ENCODE measurements around the gene CCDC24. TPM values are rescaled to one million over a fixed set of nuclear protein-coding genes. Genes with fewer than 3 reads are reported as not detected.

Gene CCDC24
- total RNA-seq, 4 donors from 2014 or later, result 5.0 to 6.2 (median 5.5) TPM

- H3K4me1 ChIP-seq, result peaks cover 0 to 23% (median 4%) of the 10 kb centered on the region in 3 donors
- WGBS, 2 donors (ENCODE audit: low coverage in 1 of 2), result 85 to 88% methylated on average over 3 to 11 of the region's 20 CpGs
- H3K27ac ChIP-seq, result no peak overlapping the region
- H3K36me3 ChIP-seq, result peaks cover 0 to 21% of the 10 kb centered on the region in 2 donors
- H3K4me3 ChIP-seq, result no peak overlapping the region
- H3K9me3 ChIP-seq, result no peaks in the 10 kb centered on the region
- TF ChIP-seq, protein P1, sequence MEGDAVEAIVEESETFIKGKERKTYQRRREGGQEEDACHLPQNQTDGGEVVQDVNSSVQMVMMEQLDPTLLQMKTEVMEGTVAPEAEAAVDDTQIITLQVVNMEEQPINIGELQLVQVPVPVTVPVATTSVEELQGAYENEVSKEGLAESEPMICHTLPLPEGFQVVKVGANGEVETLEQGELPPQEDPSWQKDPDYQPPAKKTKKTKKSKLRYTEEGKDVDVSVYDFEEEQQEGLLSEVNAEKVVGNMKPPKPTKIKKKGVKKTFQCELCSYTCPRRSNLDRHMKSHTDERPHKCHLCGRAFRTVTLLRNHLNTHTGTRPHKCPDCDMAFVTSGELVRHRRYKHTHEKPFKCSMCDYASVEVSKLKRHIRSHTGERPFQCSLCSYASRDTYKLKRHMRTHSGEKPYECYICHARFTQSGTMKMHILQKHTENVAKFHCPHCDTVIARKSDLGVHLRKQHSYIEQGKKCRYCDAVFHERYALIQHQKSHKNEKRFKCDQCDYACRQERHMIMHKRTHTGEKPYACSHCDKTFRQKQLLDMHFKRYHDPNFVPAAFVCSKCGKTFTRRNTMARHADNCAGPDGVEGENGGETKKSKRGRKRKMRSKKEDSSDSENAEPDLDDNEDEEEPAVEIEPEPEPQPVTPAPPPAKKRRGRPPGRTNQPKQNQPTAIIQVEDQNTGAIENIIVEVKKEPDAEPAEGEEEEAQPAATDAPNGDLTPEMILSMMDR (IDR thresholded peaks at IDR 0.05), result no peak
- no peak for TF ChIP-seq POLR2AphosphoS5 (IDR thresholded peaks at IDR 0.05)
- TF ChIP-seq EP300 (IDR thresholded peaks at IDR 0.05), result no peak
- no peak for TF ChIP-seq POLR2A (IDR thresholded peaks at IDR 0.05)
- H3K27me3 ChIP-seq, result no peaks in the 10 kb centered on the region
- ATAC-seq, result no peak
Measured at GRCh38 chr1:44016041-44016889, 24.9 kb downstream of the CCDC24 start.

DNA sequence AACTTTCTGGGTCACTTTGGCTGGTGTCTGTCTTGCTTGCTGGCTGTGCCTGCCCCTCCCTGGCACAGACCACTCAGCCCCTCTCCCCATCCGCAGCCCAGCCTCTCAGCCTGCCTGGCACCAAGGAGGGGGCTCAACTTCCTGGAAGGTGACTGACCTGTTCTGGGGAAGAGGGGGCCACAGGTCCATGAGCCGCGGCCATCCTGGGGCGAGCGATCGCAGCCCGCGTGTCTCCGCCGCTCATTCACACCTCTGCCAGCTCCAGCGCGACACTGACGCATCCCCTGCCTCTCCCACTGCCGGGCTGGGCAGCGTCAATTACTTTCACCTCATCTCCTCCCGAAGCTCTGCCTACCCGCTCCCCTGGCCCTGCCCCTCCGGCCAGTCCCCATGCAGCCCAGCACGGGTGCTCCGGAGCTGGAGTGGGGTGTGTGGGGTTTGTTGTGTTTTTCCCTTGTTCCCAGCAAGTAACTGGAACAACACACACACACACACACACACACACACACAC lies 25.5 kb downstream of the CCDC24 start:
- H3K9me3 ChIP-seq, result no peaks in the 10 kb centered on the region
- peaks cover 0 to 20% (median 4%) of the 10 kb centered on the region in 3 donors for H3K4me1 ChIP-seq
- no peak for ATAC-seq
- 90% methylated on average over 13 of the region's 20 CpGs; no CpG with 5 or more reads in 1 of the 2 donors for WGBS, 2 donors (ENCODE audit: low coverage in 1 of 2)
- no peak overlapping the region for H3K4me3 ChIP-seq
- H3K36me3 ChIP-seq, result peaks cover 0 to 25% of the 10 kb centered on the region in 2 donors
- no peaks in the 10 kb centered on the region for H3K27me3 ChIP-seq
- TF ChIP-seq POLR2A (IDR thresholded peaks at IDR 0.05) (no peak), EP300 (IDR thresholded peaks at IDR 0.05) (no peak), POLR2AphosphoS5 (IDR thresholded peaks at IDR 0.05) (no peak)
- TF ChIP-seq, protein P1 (IDR thresholded peaks at IDR 0.05), result no peak
- no peak overlapping the region for H3K27ac ChIP-seq

GRCh38 chr1:44019466-44019948 lies 28.1 kb downstream of the CCDC24 start:
- Histone ChIP-seq H3K36me3 (peaks cover 0 to 42% of the 10 kb centered on the region in 2 donors), H3K9me3 (no peaks in the 10 kb centered on the region), H3K4me3 (no peak overlapping the region), H3K27ac (no peak overlapping the region), H3K27me3 (no peaks in the 10 kb centered on the region), H3K4me1 (peaks cover 0 to 18% (median 4%) of the 10 kb centered on the region in 3 donors)
- no peak for TF ChIP-seq POLR2AphosphoS5 (IDR thresholded peaks at IDR 0.05)
- TF ChIP-seq POLR2A (IDR thresholded peaks at IDR 0.05), result no peak
- TF ChIP-seq, protein P1 (IDR thresholded peaks at IDR 0.05), result no peak
- no peak for TF ChIP-seq EP300 (IDR thresholded peaks at IDR 0.05)
- ATAC-seq, result no peak
- 80 to 100% methylated on average over 1 to 2 of the region's 13 CpGs for WGBS, 2 donors (ENCODE audit: low coverage in 1 of 2)

- H3K36me3 ChIP-seq, result peaks cover 0 to 42% of the 10 kb centered on the region in 2 donors
- H3K9me3 ChIP-seq, result no peaks in the 10 kb centered on the region
- H3K27me3 ChIP-seq, result no peaks in the 10 kb centered on the region
- H3K27ac ChIP-seq, result no peak overlapping the region
- H3K4me1 ChIP-seq, result peaks cover 0 to 9% (median 3%) of the 10 kb centered on the region in 3 donors
- TF ChIP-seq POLR2AphosphoS5 (IDR thresholded peaks at IDR 0.05) (no peak), EP300 (IDR thresholded peaks at IDR 0.05) (no peak), POLR2A (IDR thresholded peaks at IDR 0.05) (no peak)
- TF ChIP-seq, protein P1 (IDR thresholded peaks at IDR 0.05), result no peak
- ATAC-seq, result no peak
- WGBS, 2 donors (ENCODE audit: low coverage in 1 of 2), result 100% methylated on average over 1 of the region's 6 CpGs; no CpG with 5 or more reads in 1 of the 2 donors
- H3K4me3 ChIP-seq, result no peak overlapping the region
Measured at GRCh38 chr1:44020464-44020863, 29.1 kb downstream of the CCDC24 start.
